Cardiac septum (tissue), 1 donor: Measurements from ENCODE around the gene SERGEF. TPM values are rescaled to one million over a fixed set of nuclear protein-coding genes. Genes with fewer than 3 reads are reported as not detected.

Experiments used
- DNase-seq: peaks from one replicate; pipeline ENCODE4 v3.0.0-alpha.2; 2020; ENCODE audit warnings: low spot score
- intact Hi-C: fragments of 100-400 bp; cut with DNase I; formaldehyde crosslinking; loops from one replicate; pipeline ENCODE4 v1.14.0; 2022
- total RNA-seq: library from RNA; stranded (reverse); fragmentation: NEBNext Ultra II Directional; extraction: Animal tissue kit (Norgen Biotek cat#: 25700); gene quantifications from one replicate; pipeline ENCODE4 v1.2.1, GENCODE V29; 2021
- donor health status: DM: no; HTN: no; CAD: no.

Gene SERGEF
- total RNA-seq, 1 donor from 2014 or later, result 22.4 TPM

DNA sequence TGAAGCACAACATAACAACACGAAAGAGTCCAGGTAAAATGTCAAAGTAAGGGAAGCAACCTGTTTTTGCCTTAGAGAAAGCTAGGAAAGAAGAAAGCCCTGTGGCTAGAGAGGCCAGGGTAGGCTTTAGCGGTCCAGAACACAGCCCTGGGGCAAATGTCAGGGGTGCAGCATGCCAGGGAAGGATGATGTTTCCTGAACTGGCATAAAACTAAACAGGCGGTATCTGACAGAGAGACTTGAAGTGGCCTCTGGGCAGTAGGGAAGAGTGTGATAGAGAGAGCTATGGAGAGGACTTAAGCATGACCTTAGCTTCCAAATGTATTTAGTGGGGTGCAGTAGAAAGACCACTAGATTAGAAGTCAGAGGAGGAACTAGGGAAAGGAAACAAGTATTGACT is 174.7 kb downstream of the SERGEF start:
- no peak for DNase-seq

DNA sequence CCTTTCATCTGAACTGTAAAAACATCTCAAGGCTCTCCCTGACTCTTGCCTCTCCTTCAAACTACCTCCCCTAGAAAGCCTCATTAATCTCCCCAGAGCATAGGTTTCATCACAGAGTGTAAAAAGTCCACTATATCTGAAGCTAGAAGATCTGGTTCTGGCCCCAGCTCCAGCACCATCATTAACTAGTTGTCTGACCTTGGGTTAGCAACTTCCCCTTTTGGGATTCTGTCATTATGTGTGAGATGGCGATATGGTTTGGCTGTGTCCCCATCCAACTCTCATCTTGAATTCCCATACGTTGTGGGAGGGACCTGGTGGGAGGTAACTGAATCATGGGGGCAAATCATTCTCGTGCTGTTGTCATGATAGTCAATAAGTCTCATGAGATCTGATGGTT is 181.0 kb downstream of the SERGEF start:
- intact Hi-C loops, result no loop called here

More for the DNA sequence above, 174.7 kb downstream of the SERGEF start:
- intact Hi-C loops, result no loop called here

DNA sequence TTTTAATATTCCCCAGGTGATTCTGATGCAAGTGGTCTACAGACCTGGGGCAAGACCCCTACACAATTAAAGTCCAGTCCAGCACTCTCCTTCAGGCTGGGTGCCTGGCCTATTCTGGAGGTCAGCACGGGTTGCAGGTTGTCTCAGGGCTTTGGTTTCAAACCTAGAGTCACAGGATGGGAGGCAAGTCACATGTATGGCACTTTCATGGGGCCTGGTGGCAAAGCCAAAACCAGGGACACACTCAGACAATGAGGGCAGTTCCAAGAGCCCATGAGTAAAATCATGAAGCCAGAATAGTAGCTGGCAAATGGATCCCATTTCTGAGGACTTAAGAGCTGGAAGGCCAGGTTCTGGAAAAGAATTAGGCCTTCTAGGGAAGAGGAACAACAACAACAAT is 181.6 kb downstream of the SERGEF start:
- intact Hi-C loops, result no loop called here
- DNase-seq, result no peak

More for the DNA sequence above, 181.0 kb downstream of the SERGEF start:
- DNase-seq, result no peak

DNA sequence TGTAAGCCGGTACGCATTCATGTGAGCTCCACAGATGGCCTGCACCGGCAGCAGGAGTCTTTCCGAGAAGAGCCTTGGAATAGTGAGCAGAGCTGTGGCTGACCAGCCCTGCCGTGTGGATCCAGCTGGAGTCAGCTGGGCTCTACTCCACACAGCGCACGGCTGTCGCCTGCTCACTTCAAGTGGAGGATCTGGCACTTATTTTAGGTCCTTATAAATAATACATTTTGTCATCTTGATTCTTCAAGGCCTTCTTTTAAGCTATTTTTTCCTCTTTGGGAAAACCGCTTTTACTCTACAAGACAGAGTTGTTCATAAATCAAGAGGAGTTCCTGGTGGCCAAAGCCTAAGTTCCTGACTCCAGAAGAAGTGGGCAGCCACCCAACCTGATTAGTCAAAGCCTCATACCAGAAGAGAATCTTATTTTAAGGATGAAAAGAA is 184.5 kb downstream of the SERGEF start:
- intact Hi-C loops, result loop anchor here (5.0 kb wide), 1 partner anchor 149 kb away; no protein-coding TSS in a partner anchor
- DNase-seq, result no peak

DNA sequence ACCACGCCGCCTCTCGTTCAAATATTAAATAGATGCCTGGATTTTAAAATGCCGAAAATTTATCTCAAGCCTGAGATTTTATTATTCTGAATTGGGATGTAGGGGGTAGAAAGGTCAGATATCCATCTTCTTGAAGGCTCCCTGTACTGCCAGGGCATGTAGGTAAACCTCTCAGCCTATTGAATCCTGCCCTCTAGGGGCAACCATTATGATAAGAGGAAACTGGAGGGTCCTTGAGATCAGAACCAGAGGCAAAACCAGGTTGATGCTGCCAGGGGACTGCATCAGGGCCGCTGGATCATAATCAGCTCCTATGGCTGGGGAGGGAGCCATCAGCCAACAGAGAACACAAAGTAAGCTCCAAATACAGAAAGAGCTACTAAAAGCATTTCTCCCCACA is 185.8 kb downstream of the SERGEF start:
- intact Hi-C loops, result loop anchor here (5.0 kb wide), 1 partner anchor 150 kb away; no protein-coding TSS in a partner anchor
- DNase-seq, result no peak

DNA sequence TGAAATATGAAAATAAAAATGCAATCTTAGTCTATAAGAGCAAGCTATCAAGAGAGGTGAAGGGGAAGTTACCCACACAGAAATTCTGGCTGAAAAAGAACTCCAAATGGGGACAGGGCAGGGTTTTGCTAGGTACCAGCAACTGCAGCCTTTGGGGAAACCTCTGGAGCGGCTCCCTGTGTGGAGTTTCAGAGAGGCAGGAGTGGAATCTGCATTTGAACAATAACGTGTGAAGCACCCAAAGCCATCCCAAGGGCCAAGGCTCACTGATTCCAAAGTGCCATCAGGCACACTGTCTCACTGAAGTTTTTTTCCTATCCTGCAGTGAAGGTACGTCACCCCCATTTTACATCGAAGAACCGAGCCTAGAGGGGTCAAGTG is 190.5 kb downstream of the SERGEF start:
- intact Hi-C loops, result no loop called here

DNA sequence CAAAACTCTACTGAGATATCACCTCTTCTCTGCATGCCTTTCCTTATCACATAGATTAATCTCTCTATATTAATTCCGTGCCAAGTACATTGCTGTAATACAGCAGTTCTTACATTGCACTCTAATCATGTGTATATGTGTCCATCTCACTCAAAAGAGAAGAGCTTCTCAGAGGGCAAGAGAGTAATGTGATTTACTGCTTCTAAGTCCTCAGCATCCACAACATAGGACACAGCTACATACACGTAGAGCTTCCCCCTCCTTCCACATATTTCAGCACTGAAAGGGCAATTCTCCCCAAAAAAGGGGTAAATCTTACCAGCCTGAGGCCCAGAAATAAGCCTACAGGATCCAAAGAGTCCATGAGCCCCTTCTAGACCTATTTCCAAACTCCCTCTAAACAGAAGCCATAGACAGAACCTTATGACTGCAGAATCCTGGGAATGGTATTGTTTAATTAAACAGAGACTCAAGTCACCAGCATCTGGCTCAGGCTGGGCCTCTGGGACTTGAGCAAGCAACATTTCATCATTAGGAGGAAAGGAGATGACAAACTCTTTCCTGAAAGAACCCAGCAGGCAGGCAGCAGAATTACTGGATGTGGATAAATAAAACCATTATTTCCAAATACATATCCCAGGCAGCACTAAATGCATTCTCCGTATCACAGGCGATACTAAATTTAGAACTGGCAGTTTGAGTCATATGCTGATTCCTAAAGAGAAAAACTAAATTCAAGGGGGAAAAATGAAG is 191.0 kb downstream of the SERGEF start:
- DNase-seq, result no peak
- intact Hi-C loops, result no loop called here

More for the DNA sequence above, 190.5 kb downstream of the SERGEF start:
- no peak for DNase-seq

DNA sequence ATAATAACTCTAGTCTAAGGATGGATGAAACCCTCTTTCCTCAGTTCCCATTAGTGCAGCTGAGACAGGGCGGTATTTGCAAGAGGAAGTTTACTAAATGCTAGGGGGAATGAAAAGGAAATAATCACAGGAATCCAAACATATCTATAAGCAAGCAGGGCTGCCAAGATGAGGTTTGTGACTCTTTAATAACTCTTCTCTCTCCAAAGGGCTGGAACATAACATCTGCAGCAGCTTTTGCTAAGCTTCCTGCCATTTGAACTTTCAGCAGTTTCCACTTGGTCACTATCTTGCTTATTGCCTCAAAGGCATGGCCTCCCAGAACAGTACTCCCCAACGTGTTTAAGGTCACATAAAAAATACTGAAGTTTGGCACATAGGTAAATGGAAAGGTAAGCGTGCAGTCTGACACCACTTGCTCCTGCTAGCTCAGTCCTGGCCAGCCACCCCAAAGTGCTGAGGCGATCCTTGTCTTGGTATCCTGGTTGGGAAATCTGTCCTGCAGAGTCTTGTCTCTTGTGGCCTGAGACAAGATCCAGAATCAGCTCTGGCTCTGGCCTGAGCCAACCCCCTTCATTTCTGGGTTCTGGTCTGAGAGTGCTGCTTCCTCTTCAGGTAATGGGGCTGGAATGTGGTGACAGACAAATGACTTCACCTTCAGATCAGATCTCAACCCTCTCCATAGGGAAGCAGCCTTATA is 196.5 kb downstream of the SERGEF start:
- intact Hi-C loops, result no loop called here
- DNase-seq, result no peak

DNA sequence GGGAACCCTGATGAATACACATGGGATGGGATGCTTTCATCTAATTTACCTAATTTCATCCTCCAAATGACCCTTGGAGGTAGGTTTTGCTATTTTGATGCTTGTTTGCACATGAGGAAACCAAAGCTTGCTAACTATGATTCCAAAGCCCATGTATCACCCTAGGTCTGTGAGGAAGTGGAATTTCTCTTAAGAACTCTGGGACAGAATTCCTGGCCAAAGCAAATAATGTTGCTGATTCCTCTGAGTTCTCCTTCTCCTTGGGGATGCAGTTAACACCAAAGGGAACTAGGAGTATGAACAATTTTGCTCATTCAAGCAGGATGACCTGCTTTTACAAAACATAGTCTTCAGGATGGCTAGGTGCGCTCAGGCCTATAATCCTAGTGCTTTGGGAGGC is 198.3 kb downstream of the SERGEF start:
- DNase-seq, result no peak
- intact Hi-C loops, result no loop called here

DNA sequence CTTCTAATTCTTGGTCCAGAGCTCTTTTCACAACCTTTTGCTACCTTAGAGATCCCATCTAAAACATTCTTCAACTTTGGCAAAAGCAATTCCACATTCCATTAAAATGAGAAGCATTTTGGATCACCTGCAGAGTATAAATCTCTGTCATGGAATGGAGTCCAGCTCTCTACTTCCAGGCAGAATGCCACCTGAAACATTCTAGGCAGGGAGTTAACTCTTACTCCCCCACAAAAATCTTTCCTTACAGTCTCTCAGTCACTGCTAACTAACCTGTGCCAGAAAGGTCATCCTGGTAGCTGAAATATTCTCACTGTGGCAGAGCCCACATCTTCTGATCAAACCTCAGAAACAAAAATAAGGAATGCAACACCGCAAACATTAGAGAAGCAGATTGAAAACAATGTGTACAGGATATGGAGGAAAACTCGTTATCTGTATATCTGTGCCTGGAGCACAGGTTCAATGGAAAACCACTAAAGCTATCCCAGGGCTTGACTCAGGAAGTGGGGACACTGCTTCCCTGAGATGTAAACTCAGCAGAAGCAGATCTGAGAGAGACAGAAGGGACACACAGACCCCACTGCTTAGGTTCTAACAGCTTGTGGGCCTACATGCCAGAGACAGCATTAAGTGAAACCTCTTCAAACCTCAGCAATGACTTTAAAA is 199.3 kb downstream of the SERGEF start:
- DNase-seq, result no peak
- intact Hi-C loops, result no loop called here

DNA sequence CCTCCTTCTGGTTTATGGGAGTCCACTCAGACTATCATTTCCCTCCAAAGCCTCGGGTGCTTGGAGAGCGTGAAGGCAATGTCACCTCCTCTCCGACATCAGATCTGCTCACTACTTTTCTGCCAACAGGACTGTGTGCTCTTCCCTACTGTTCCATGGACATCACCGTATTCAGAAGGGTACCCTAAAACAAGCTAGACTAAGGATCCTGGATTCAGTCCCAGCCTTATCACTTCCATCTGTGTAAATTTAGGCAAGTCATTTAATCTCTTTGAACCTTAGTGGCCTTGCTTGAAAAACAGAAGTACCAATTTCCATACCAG is 200.0 kb downstream of the SERGEF start:
- DNase-seq, result no peak
- intact Hi-C loops, result no loop called here

DNA sequence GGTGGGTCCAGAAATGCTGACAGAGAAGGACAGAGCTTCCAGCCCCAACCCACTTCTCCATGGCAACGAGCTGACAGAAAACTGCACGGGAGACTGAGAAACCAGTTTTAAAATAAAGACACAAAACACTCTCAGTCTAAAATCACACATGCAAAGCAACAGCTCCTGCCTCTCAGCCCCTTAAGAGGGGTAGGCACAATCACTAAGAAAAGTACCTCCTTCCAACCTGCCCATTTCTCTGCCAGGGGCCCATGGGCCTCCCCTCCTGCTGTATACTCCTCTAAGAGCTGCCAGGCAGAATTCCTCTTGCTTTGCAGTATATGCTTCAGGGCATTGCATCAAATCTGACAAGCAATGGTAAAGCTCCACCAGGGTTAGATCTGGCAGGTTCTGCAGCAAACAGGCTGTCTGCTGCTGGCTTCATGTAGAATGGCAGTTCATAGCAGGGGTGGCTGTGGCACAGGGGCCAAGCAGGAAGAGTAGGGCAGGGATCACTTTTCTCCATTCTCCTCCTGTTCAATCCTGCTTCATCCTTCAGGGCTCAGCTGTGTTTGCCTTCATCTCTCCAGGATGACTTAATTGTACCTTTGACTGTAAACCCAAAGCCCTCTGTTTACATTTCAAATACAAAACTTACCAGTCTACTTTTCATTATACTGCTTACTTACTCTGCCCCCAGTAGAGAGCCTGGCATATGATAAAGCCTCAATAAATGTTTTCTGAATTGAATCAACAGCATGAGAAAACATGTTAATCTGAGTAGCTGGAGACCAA is 200.6 kb downstream of the SERGEF start:
- DNase-seq, result no peak
- intact Hi-C loops, result no loop called here

DNA sequence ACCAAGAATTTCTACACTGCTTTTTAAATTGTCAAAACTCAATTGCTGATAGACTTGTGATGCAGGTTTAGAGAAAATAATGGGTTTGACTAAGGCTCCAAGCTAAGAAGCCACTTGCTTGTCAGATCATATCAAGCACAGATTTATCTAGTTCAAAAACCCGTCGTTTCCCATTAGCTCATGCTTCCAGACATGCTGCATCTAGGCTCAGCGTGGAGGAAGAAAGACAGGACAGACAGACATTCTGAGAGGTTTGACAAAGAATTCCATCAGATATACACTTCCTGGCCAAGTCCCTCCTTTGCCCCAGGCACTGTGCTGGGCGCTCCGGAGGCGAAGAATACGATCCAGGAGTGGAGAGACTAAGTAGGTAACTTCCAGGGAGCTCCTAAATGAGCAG is 201.5 kb downstream of the SERGEF start:
- intact Hi-C loops, result no loop called here
- no peak for DNase-seq

DNA sequence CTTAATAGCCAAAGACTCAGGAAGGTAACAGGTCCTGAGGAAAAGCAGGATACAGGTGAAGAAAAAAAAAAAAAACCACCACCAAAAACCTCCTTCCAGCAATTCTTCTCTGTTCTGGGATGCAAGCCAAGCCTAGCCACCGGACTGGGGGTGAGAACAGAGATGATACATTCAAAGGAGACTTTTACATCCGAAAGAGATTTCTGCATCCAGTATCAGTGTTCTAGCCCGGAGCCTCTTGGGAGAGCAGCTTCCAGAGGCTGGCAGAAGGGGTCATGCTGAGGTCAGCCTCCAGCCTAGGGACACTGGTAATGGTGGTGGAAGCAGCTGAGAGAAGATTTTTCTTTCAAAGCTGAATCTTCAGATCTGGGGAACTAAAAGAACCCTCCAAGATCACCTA is 202.1 kb downstream of the SERGEF start:
- intact Hi-C loops, result no loop called here
- no peak for DNase-seq

DNA sequence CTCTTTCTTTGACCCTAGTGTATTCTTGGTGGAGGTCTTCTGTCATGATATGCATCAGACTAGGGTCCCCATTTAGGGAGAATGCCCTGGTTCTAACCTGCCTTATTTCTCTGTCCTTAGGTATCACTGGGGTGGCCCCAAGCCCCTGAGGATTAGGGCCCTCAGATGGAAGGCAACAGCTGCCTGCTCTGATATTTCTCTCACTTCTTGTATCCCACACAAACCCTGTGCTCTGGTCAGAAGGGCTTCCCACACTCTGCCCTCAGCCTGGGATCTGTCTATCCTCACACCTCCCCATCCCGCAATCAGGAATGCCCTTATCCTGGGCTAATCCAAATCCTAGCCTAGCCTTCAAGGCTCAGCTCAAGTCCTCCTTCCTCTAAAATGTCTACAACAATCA is 202.8 kb downstream of the SERGEF start:
- DNase-seq, result no peak
- intact Hi-C loops, result no loop called here

DNA sequence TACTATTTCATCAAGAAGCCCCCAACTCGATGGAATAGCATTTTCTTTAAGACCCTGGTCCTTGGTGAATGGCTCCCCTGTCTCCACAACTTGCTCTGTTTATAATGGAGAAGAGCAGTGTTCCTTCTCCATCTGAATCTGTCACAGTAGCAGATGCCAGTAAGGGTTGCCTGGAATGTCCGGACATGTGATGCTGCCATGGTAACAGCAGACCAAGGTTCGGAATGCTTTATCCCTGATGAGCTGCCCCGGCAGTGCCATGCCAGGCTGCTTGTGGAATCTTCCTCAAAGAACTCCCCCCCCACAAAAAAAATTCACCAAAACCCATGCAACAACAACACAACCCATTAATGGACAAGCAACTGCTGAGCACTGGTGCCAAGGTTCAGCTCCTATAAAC is 205.8 kb downstream of the SERGEF start:
- no peak for DNase-seq
- intact Hi-C loops, result no loop called here

DNA sequence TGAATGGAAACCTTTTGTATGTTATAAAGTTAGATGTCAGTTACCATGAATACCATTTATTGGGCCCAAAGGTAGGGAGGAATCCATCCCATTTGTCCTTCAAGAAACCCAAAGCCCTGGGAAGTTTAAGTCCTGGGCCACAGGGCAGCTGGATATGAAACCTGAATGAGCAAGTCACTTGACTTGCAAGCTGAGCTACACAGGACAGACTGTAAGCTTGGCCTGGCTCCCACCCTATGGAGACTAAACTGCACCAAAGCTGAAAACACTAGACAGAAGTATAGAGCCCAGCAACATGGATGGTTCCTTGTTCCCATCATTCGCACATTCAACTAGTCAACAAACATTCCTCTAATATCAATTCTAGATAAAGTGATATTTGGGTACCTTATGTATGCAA is 207.0 kb downstream of the SERGEF start:
- intact Hi-C loops, result no loop called here
- DNase-seq, result no peak

DNA sequence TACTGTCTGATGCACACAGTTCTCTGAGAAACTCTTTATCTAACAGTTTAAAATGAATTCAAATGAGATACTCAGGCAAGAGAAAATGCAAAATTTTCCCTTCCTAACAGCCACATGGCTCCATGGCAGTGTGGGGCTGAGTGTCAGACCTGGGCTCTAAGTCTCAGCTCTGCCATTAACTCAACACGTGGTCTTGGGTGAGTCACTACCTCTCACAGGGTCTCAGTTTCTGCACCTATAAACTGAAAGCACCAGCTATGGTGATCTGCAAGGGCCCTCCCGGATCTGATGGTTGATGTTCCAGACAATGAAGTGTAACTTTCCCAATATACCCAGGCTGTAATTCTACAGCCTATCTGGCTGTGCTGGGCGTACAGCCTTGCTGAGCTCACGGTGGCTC is 207.8 kb downstream of the SERGEF start:
- intact Hi-C loops, result no loop called here
- no peak for DNase-seq

DNA sequence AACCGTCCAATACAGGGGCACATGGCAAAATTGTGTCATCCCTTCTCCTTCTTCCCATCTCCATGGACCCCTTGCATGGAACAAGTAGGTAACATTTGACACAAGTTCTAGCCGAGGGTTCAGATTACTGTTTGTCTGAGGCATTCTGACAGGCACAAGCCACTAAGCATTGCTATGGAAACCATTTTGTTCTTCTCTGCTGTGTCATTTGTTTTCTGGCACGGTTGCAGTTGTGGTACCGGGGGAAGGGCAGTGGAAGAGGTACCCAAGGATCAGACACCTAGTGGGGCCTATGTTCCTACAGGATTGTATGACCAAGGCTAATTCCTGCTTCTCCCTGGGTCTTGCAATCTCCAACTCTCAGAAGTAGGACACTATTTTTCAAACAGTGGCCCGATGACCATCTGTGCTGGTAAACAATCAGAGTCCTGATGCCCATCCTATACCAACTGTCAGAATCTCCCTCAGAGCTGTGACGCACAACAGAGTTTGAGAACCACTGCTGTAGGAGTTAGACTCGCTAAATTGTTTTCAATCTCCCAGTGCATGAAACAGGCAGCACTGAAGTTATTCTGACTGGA is 209.0 kb downstream of the SERGEF start:
- no peak for DNase-seq
- intact Hi-C loops, result no loop called here

DNA sequence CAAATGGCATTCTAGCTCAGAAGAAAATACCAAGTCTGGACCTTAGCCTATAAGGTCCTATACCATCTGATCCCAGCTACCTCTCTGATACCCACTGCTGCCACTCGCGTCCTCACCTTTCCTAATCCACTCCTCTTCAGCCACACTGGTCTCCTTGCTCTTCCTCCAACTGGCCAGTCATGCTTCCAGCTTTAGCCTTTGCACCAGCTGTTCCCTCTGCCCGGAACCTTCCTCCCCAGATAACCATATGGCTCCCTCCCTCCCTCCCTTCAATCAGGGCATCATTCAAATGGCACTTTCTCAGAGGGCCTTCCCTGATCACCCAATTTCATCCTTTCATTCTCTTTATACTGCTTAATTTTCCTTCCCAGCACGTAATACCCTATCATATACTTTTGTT is 210.4 kb downstream of the SERGEF start:
- DNase-seq, result no peak
- intact Hi-C loops, result no loop called here
